IMR-90 (cell line): Measurements from ENCODE around the gene FBN3. TPM values are rescaled to one million over a fixed set of nuclear protein-coding genes. Genes with fewer than 3 reads are reported as not detected.

Experiments
- ATAC-seq: fragments of 200-7000 bp; cut with Tn5 transposase; 2 replicates; pipeline ENCODE4 v1.9.1; 2020; ENCODE audit warnings: low read depth, mild to moderate bottlenecking, moderate library complexity
- BruUV-seq: library from RNA; stranded (reverse); fragments of 400-500 nt; replicated peaks from 2 replicates; lab custom pipeline; 2021; lab: Mats Ljungman, UMichigan
- CTCF ChIA-PET: fragments of 300-600 bp; formaldehyde crosslinking; extraction: SDS; loops from one replicate; lab custom pipeline; 2021; ENCODE audit warnings: antibody characterized with exemption; lab: Yijun Ruan, JAX
- POLR2A ChIA-PET: fragments of 300-600 bp; sonication (Branson Sonifier 250); formaldehyde crosslinking; loops from one replicate; lab custom pipeline; 2022; ENCODE audit warnings: antibody characterized with exemption; ENCODE audit not compliant: unreplicated experiment; lab: Charles Lee
- DNase-seq: peaks from one replicate; pipeline ENCODE4 v3.0.0; 2013
- H2AFZ ChIP-seq: replicated peaks from 2 replicates; pipeline ENCODE3; 2013; ENCODE audit warnings: low read length, mild to moderate bottlenecking; ENCODE audit not compliant: poor library complexity
- H2AK5ac ChIP-seq: 2 replicates; pipeline ENCODE4 v1.6.1; 2013; ENCODE audit warnings: low read depth, low read length, inconsistent platforms
- H2AK9ac ChIP-seq: replicated peaks from 2 replicates; pipeline ENCODE3; 2013; ENCODE audit warnings: mild to moderate bottlenecking, low read depth, low read length, moderate library complexity; ENCODE audit not compliant: poor library complexity
- H2BK120ac ChIP-seq: 2 replicates; pipeline ENCODE4 v1.6.1; 2013; ENCODE audit warnings: low read depth, low read length, inconsistent platforms
- H2BK15ac ChIP-seq: 3 replicates; pipeline ENCODE4 v1.6.1; 2013; ENCODE audit warnings: low read depth, low read length, inconsistent platforms
- H2BK20ac ChIP-seq: 2 replicates; pipeline ENCODE4 v1.6.1; 2013; ENCODE audit warnings: low read depth, mild to moderate bottlenecking, inconsistent platforms, low read length, moderate library complexity
- H2BK5ac ChIP-seq: 2 replicates; pipeline ENCODE4 v1.6.1; 2013; ENCODE audit warnings: mild to moderate bottlenecking, low read depth, low read length, inconsistent platforms; ENCODE audit not compliant: poor library complexity, severe bottlenecking
- H3K14ac ChIP-seq: replicated peaks from 2 replicates; pipeline ENCODE4 v1.6.1; 2013; ENCODE audit warnings: low read depth, low read length, inconsistent platforms
- H3K18ac ChIP-seq: 2 replicates; pipeline ENCODE4 v1.6.1; 2013; ENCODE audit warnings: low read depth, low read length, control low read depth
- H3K23ac ChIP-seq: 2 replicates; pipeline ENCODE4 v1.6.1; 2013; ENCODE audit warnings: low read depth, low read length, inconsistent platforms
- H3K27ac ChIP-seq: 2 replicates; pipeline ENCODE4 v1.5.1; 2013; ENCODE audit warnings: mild to moderate bottlenecking, control low read depth, low read length; ENCODE audit not compliant: insufficient read depth
- H3K27me3 ChIP-seq: 2 replicates; pipeline ENCODE4 v1.6.1; 2013; ENCODE audit warnings: low read length; ENCODE audit not compliant: control insufficient read depth, insufficient read depth
- H3K36me3 ChIP-seq: 2 replicates; pipeline ENCODE4 v1.6.1; 2013; ENCODE audit warnings: low read length, mixed read lengths; ENCODE audit not compliant: control insufficient read depth, insufficient read depth
- H3K4ac ChIP-seq: 2 replicates; pipeline ENCODE4 v1.6.1; 2013; ENCODE audit warnings: low read depth, low read length, inconsistent platforms
- H3K4me1 ChIP-seq: 2 replicates; pipeline ENCODE4 v1.6.1; 2013; ENCODE audit warnings: low read length, mixed read lengths; ENCODE audit not compliant: control insufficient read depth, insufficient read depth
- H3K4me2 ChIP-seq: 2 replicates; pipeline ENCODE4 v1.6.1; 2013; ENCODE audit warnings: low read depth, mild to moderate bottlenecking, control low read depth, low read length, moderate library complexity
- H3K4me3 ChIP-seq: 2 replicates; pipeline ENCODE4 v1.5.1; 2013; ENCODE audit warnings: low read depth, mild to moderate bottlenecking, control low read depth, low read length, moderate library complexity; ENCODE audit not compliant: insufficient read depth
- H3K56ac ChIP-seq: 2 replicates; pipeline ENCODE4 v1.6.1; 2013; ENCODE audit warnings: low read length, inconsistent platforms; ENCODE audit not compliant: insufficient read depth; ENCODE audit errors: extremely low read depth
- H3K79me1 ChIP-seq, 2 experiments: 2 replicates each; pipeline ENCODE4 v1.6.1; 2013; ENCODE audit warnings: low read length in 2 of 2, inconsistent platforms in 1 of 2, low read depth in 1 of 2
- H3K9ac ChIP-seq: 2 replicates; pipeline ENCODE4 v1.6.1; 2013; ENCODE audit warnings: low read depth, low read length, control low read depth
- H3K9me1 ChIP-seq: 2 replicates; pipeline ENCODE4 v1.6.1; 2013; ENCODE audit warnings: low read length, inconsistent platforms; ENCODE audit not compliant: insufficient read depth
- H3K9me3 ChIP-seq: 2 replicates; pipeline ENCODE4 v1.6.1; 2013; ENCODE audit warnings: low read length; ENCODE audit not compliant: control insufficient read depth, insufficient read depth
- H4K20me1 ChIP-seq: 2 replicates; pipeline ENCODE4 v1.6.1; 2013; ENCODE audit warnings: low read length, inconsistent platforms; ENCODE audit not compliant: insufficient read depth
- H4K5ac ChIP-seq: 2 replicates; pipeline ENCODE4 v1.6.1; 2013; ENCODE audit warnings: mild to moderate bottlenecking, low read depth, low read length, control low read depth
- H4K8ac ChIP-seq, 2 experiments: 2 replicates each; pipeline ENCODE4 v1.6.1; 2013; ENCODE audit warnings: low read depth in 2 of 2, low read length in 2 of 2, control low read depth in 1 of 2, inconsistent platforms in 1 of 2
- H4K91ac ChIP-seq: 2 replicates; pipeline ENCODE4 v1.6.1; 2013; ENCODE audit warnings: low read depth, low read length, inconsistent platforms; ENCODE audit not compliant: insufficient read depth
- BHLHE40 ChIP-seq: fragments of 150-350 bp; IDR thresholded peaks from 2 replicates; pipeline ENCODE4 v1.6.1; 2016; ENCODE audit warnings: mild to moderate bottlenecking, low read depth, low read length
- CEBPB ChIP-seq: IDR thresholded peaks from 2 replicates; pipeline ENCODE4 v1.6.1; 2012; ENCODE audit warnings: low read depth, low read length, improper control_type of control experiment
- CHD1 ChIP-seq: IDR thresholded peaks from 2 replicates; pipeline ENCODE4 v1.6.1; 2012; ENCODE audit warnings: low read depth, low read length, improper control_type of control experiment
- CTCF ChIP-seq: conservative IDR thresholded peaks from 2 replicates; pipeline ENCODE4 v1.5.1; 2012; ENCODE audit warnings: mild to moderate bottlenecking, low read depth, low read length, improper control_type of control experiment
- ELK1 ChIP-seq: fragments of 150-350 bp; IDR thresholded peaks from 2 replicates; pipeline ENCODE4 v1.6.1; 2016; ENCODE audit warnings: low read depth, mild to moderate bottlenecking, low read length, moderate library complexity, borderline replicate concordance
- FOS ChIP-seq: fragments of 150-350 bp; IDR thresholded peaks from 2 replicates; pipeline ENCODE4 v1.6.1; 2016; ENCODE audit warnings: low read depth, low read length
- MAFK ChIP-seq: IDR thresholded peaks from 2 replicates; pipeline ENCODE4 v1.6.1; 2012; ENCODE audit warnings: low read depth, low read length, improper control_type of control experiment
- MAZ ChIP-seq: IDR thresholded peaks from 2 replicates; pipeline ENCODE4 v1.6.1; 2012; ENCODE audit warnings: low read depth, mild to moderate bottlenecking, low read length, improper control_type of control experiment, moderate library complexity, borderline replicate concordance
- MXI1 ChIP-seq: IDR thresholded peaks from 2 replicates; pipeline ENCODE4 v1.6.1; 2012; ENCODE audit warnings: low read depth, mild to moderate bottlenecking, low read length, moderate library complexity, borderline replicate concordance
- NFE2L2 ChIP-seq: fragments of 150-350 bp; IDR thresholded peaks from 2 replicates; pipeline ENCODE4 v1.6.1; 2016; ENCODE audit warnings: low read depth, mild to moderate bottlenecking, low read length
- POLR2A ChIP-seq: IDR thresholded peaks from 2 replicates; pipeline ENCODE4 v1.6.1; 2012; ENCODE audit warnings: mild to moderate bottlenecking, low read depth, low read length
- RAD21 ChIP-seq: IDR thresholded peaks from 2 replicates; pipeline ENCODE4 v1.6.1; 2012; ENCODE audit warnings: low read length, improper control_type of control experiment
- RCOR1 ChIP-seq: IDR thresholded peaks from 2 replicates; pipeline ENCODE4 v1.6.1; 2012; ENCODE audit warnings: mild to moderate bottlenecking, low read length, improper control_type of control experiment; ENCODE audit not compliant: insufficient replicate concordance
- RFX5 ChIP-seq: IDR thresholded peaks from 2 replicates; pipeline ENCODE4 v1.8.0; 2012; ENCODE audit warnings: low read depth, mild to moderate bottlenecking, low read length, moderate library complexity
- SMC3 ChIP-seq: fragments of 150-350 bp; IDR thresholded peaks from 2 replicates; pipeline ENCODE4 v1.6.1; 2016; ENCODE audit warnings: low read depth, mild to moderate bottlenecking, antibody characterized with exemption, low read length, moderate library complexity
- USF2 ChIP-seq: fragments of 150-350 bp; IDR thresholded peaks from 2 replicates; pipeline ENCODE4 v1.6.1; 2017; ENCODE audit warnings: mild to moderate bottlenecking, antibody characterized with exemption, low read length, low read depth
- WGBS, 2 experiments: methylation state at CpG; one replicate each; pipeline versions ENCODE4 v1.1.5 to v1.1.7; 2013; ENCODE audit warnings: missing lambda C conversion rate in 2 of 2; ENCODE audit not compliant: insufficient read length in 1 of 2; ENCODE audit errors: extremely low coverage in 2 of 2; 5-methylcytosine and 5-hydroxymethylcytosine counted together
- dilution Hi-C: fragments of 300-500 bp; cut with HindIII; formaldehyde crosslinking; loops from one replicate; pipeline ENCODE4 v1.14.3; 2018; ENCODE audit warnings: low sequenced_read_pairs; ENCODE audit not compliant: unreplicated experiment
- in situ Hi-C: fragments of 300-500 bp; cut with MboI; formaldehyde crosslinking; loops from 3 replicates; pipeline ENCODE4 v1.14.3; 2019; ENCODE audit warnings: low sequenced_read_pairs, inconsistent platforms, mixed read lengths
- intact Hi-C: fragments of 100-400 bp; cut with micrococcal nuclease; formaldehyde crosslinking; loops from 2 replicates; pipeline ENCODE4 v1.10.0; 2022
- polyA plus RNA-seq, 3 experiments: library from polyadenylated mRNA; depleted of rRNA; stranded (reverse); fragments of >200 nt; gene quantifications; 2 replicates each; pipeline ENCODE4 v1.2.3, GENCODE V29; 2012; ENCODE audit warnings: low replicate concordance in 1 of 3
- total RNA-seq: library from RNA; depleted of rRNA; stranded (reverse); fragments of >200 nt; gene quantifications from 2 replicates; pipeline ENCODE4 v1.2.3, GENCODE V29; 2012

The FBN3 gene
- total and polyA plus RNA-seq, 2 of the 4 experiments (the other 2 are of a cell fraction), result not detected

GRCh38 chr19:8128551-8128950 lies 20.8 kb downstream of the FBN3 start:
- Histone ChIP-seq H3K79me1 (no peaks in the 10 kb centered on the region), H4K5ac (no peak overlapping the region), H4K8ac (no peak overlapping the region), H2BK15ac (no peak overlapping the region), H2AK5ac (no peak overlapping the region), H3K4me3 (no peak overlapping the region), H3K27ac (no peak overlapping the region), H2BK120ac (no peak overlapping the region), H2BK20ac (no peak overlapping the region), H3K4ac (no peak overlapping the region), H2AFZ (no peak overlapping the region), H3K4me2 (no peak overlapping the region), H3K9ac (no peak overlapping the region), H3K9me3 (no peaks in the 10 kb centered on the region), H3K9me1 (no peaks in the 10 kb centered on the region), H3K23ac (no peak overlapping the region), H4K20me1 (no peaks in the 10 kb centered on the region), H3K27me3 (peaks cover 8% of the 10 kb centered on the region; the same call in 1 of the 2 replicates), H2BK5ac (no peak overlapping the region), H4K91ac (no peak overlapping the region), H3K18ac (no peak overlapping the region), H2AK9ac (no peak overlapping the region), H3K4me1 (no peaks in the 10 kb centered on the region), H3K36me3 (no peaks in the 10 kb centered on the region), H3K14ac (no peak overlapping the region), H3K56ac (no peak overlapping the region)
- ChIA-PET CTCF (no interaction called here), POLR2A (no interaction called here)
- TF ChIP-seq POLR2A (no peak), BHLHE40 (no peak), ELK1 (no peak), CEBPB (no peak), RFX5 (no peak), NFE2L2 (no peak), CHD1 (no peak), MAZ (no peak), MXI1 (no peak), MAFK (no peak), RAD21 (no peak), CTCF (no peak), USF2 (no peak), FOS (no peak), RCOR1 (no peak), SMC3 (no peak)
- ATAC-seq (no peak), DNase-seq (no peak)
- 69% methylated on average over 6 of the region's 8 CpGs; no CpG with 5 or more reads in 1 of the 2 experiments for WGBS, 2 experiments
- in situ Hi-C loops, result no loop called here
- dilution Hi-C loops, result no loop called here
- BruUV-seq, result no TSS peak
- intact Hi-C loops, result no loop called here
